ENCODE data around the gene ADRM1.

The ADRM1 gene

GRCh38 chr20:62339647-62340062, 36.9 kb downstream of the ADRM1 start:
- no peak for DNase-seq (ENCODE audit: low spot score)

GRCh38 chr20:62342910-62343309, 40.1 kb downstream of the ADRM1 start:
- no peak for DNase-seq (ENCODE audit: low spot score)

GRCh38 chr20:62344092-62344491, 41.3 kb downstream of the ADRM1 start:
- no peak for DNase-seq (ENCODE audit: low spot score)

- no peak for DNase-seq (ENCODE audit: low spot score)
Observed at GRCh38 chr20:62344782-62345181, 42.0 kb downstream of the ADRM1 start.

GRCh38 chr20:62345681-62346370, 43.0 kb downstream of the ADRM1 start:
- no peak for DNase-seq (ENCODE audit: low spot score)

GRCh38 chr20:62346398-62347150, 43.8 kb downstream of the ADRM1 start:
- DNase-seq (ENCODE audit: low spot score): no peak

GRCh38 chr20:62347151-62347404, 44.3 kb downstream of the ADRM1 start:
- no peak for DNase-seq (ENCODE audit: low spot score)

GRCh38 chr20:62347445-62347844, 44.6 kb downstream of the ADRM1 start:
- DNase-seq (ENCODE audit: low spot score): no peak

- no peak for DNase-seq (ENCODE audit: low spot score)
Observed at GRCh38 chr20:62348604-62349003, 45.8 kb downstream of the ADRM1 start.

- DNase-seq (ENCODE audit: low spot score): no peak
Observed at GRCh38 chr20:62349556-62350097, 46.8 kb downstream of the ADRM1 start.

GRCh38 chr20:62350098-62350628, 47.4 kb downstream of the ADRM1 start:
- DNase-seq (ENCODE audit: low spot score): peak; percentile 98

GRCh38 chr20:62350629-62351422, 48.0 kb downstream of the ADRM1 start:
- peak; percentile 55 for DNase-seq (ENCODE audit: low spot score)

GRCh38 chr20:62351469-62352401, 48.9 kb downstream of the ADRM1 start:
- DNase-seq (ENCODE audit: low spot score): no peak

GRCh38 chr20:62352402-62353288, 49.8 kb downstream of the ADRM1 start:
- no peak for DNase-seq (ENCODE audit: low spot score)

GRCh38 chr20:62353289-62354030, 50.7 kb downstream of the ADRM1 start:
- no peak for DNase-seq (ENCODE audit: low spot score)

- no peak for DNase-seq (ENCODE audit: low spot score)
Observed at GRCh38 chr20:62354031-62354808, 51.4 kb downstream of the ADRM1 start.

- no peak for DNase-seq (ENCODE audit: low spot score)
Observed at GRCh38 chr20:62354811-62355341, 52.1 kb downstream of the ADRM1 start.

- peak; percentile 60 for DNase-seq (ENCODE audit: low spot score)
Observed at GRCh38 chr20:62355516-62355877, 52.7 kb downstream of the ADRM1 start.

All from SW480 (cell line).